Endometrium (tissue), 2 donors: ENCODE data around the gene CAPZA2.

ENCODE experiments used
- FAIRE-seq: peaks from 2 replicates; lab custom pipeline; 2012; peaks lifted over from hg19 to GRCh38; lab: Jason Lieb, UNC
- donor health status: control.
- donor health status: control.

The CAPZA2 gene

GRCh38 chr7:116862951-116863670, 724 bp downstream of the CAPZA2 start:
- FAIRE-seq = no peak

- no peak for FAIRE-seq
Observed at GRCh38 chr7:116863936-116864500, 1.6 kb downstream of the CAPZA2 start.

DNA sequence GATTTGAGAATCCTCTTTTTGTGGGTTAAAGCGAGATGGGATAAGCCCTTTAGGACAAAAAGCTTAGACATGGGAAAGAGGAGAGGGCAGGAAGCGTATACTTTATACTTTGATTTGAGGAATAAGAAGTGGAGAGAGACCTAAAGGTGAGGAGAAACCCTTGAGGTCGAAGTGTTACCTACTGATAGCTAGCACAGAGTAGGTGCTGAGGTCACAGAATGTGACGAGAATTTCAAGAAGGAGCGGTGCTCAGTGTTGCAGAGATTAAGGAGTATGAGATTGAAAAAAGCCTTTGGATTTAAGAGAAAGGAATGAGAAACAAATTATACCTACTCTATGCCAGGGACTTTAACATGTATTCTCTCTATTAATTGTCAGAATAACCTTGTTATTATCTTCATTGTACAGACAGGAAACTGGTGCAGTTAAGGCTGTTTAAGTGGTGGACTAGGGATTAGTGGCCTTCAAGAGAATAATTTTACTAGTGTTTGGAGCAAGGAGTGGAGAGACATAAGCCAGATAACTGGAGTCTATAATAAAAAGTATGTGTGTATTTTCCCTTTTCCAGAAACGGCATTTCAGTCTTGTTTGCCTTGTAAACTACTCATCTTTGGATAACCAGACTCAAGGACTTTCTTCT, 8.8 kb downstream of the CAPZA2 start:
- no peak for FAIRE-seq

DNA sequence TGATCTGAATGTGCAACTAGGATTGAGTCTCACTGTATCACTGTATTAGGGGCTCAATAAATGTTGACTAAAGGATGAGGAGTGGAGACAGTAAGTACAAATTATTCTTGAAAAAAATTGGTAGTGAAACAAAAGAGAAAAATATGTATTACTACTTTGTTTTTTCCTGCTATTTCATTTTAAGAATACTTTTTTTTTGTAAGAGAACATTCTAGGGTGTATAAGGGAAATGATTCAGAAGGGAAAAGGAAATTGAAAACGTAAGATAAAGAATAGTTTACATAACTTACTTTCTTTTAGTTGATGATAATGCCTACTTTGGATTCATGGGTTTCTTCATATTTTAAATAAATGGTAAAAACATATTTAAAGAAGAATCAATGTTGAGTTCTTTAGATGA, 9.6 kb downstream of the CAPZA2 start:
- no peak for FAIRE-seq

- no peak for FAIRE-seq
Observed at GRCh38 chr7:116873619-116874018, 11.2 kb downstream of the CAPZA2 start.

- FAIRE-seq = no peak
Observed at GRCh38 chr7:116876664-116877442, 14.5 kb downstream of the CAPZA2 start.

DNA sequence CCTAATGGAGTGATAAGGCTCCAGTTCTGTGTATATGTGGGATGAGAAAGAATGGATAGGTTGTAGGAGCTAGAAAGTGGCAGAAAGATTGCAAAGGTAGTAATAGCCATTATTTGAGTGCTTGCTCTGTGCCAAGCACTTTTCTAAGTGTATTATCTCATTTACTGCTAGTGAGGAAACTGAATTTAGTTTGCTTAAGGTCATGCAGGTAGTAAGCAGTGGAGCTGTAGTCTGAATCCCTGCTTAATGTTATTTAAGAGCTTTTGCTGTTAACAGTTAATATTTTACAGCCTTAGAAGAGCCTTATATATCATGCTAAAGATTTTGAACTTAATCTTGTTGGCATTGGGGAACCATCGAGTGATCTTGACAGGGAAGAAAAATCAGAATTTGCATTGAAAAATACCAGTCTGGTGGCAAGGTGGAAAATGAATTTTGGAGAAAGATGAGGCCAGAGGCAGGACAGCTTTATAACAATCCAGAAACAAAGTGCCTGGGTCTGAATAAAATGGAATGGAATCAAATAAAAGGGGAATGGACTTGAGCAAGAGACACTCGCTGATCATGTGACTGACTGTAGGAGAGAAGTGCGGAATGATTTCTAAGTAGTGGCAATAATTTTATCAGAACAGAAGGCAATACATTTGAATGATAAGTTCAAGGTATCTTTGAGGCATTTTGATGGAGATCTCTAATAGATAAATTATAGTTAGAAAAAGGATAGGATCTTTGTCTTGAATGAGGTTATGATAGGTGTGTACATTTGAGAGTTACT, 15.2 kb downstream of the CAPZA2 start:
- no peak for FAIRE-seq

- no peak for FAIRE-seq
Observed at GRCh38 chr7:116884691-116885090, 22.3 kb downstream of the CAPZA2 start.

DNA sequence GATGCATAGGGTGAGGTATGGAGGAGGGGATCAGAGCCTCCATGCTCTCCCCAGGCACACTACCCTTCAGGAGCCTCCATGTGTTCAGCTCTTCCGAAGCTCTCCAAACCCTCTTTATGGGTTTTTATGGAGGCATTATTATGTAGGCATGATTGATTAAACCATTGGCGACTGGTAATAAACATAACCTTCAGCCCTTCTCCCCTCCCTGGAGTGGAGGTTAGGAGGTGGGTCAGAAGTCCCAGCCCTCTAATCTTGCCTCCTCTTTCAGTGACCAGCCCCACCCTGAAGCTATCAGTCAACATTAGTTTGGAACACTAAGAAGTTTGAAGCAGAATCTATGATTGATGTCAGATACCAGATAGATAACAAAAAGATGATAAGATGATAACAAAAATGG, 23.3 kb downstream of the CAPZA2 start:
- FAIRE-seq = no peak

DNA sequence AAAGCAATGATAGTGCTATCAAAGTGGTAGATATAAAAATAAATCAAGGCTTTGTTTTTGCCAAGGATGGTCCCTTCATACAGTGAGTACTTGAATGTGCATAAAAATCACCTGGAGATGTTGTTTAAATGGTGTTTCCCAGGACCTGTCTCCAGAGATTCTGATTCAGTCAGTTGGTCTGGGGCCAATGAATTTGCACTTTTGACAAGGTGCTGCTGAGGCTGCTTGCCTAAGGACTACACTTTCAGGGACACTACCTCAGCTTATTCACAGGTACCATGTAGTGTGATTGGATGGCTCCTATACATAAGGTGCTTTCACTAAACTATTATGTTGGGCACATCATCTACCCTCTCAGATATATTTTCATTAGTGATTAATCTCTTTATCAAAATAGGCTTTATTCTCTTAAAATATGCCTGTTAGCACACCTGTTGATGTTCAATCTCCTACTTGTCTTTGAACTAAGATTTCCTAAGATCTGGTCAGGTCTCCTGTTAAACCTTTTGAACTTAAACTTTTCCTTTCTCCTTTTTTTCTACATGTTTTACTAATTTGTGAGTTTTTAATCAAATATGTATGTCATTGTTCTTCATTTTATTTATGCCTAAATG, 24.3 kb downstream of the CAPZA2 start:
- FAIRE-seq = no peak

DNA sequence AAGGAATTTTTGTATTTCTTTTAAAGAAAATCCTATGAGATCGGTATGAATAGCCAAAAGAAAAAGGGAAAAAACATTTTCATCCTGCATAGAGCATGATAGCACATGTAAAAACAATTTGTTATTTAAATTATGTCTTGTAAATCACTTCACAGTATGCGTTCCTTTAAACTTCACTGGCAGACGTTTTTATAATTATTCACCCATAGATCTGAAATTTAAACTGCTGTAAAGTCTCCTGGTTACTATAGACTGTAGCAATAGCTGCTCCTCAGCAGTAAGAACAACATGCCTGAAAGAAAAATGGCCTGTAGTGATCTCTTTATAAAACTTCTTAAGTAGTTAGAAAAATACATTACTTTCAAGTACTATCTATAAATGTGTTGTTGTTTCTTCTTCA, 26.5 kb downstream of the CAPZA2 start:
- no peak for FAIRE-seq

GRCh38 chr7:116895849-116896248, 33.5 kb downstream of the CAPZA2 start:
- FAIRE-seq = no peak

GRCh38 chr7:116897661-116898060, 35.3 kb downstream of the CAPZA2 start:
- FAIRE-seq = no peak

GRCh38 chr7:116899308-116899707, 36.9 kb downstream of the CAPZA2 start:
- FAIRE-seq = no peak

DNA sequence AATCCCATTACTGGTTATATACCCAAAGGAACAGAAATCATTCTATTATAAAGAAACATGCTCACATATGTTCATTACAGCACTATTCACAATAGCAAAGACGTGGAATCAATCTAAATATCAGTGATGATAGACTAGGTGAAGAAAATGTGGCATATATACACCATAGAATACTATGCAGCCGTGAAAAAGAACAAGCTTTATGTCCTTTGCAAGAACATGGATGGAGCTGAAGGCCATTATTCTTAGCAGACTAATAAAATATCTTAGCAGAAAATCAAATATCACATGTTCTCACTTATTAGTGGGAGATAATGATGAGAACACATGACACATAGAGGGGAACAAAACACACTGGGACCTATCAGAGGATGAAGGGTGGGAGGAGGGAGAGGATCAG, 38.8 kb downstream of the CAPZA2 start:
- FAIRE-seq = no peak

- no peak for FAIRE-seq
Observed at GRCh38 chr7:116902867-116903266, 40.5 kb downstream of the CAPZA2 start.

GRCh38 chr7:116906391-116906790, 44.0 kb downstream of the CAPZA2 start:
- FAIRE-seq = no peak

DNA sequence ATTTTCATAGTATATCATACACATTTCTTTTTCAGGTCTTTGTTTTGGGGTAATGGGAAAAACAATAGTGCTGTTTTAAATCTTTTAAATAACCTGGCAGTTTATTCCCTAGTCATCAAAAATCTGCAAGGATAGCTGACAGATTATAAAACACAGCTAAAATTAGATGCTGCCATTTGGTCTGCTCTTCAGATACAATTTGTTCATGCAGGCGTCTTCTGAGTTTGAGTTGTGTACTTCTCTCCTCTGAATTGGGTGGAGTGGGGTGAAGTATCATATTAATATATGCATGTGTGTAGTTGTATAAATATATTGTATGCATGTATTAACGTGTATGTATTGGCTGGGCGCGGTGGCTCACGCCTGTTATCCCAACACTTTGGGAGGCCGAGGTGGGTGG, 48.0 kb downstream of the CAPZA2 start:
- FAIRE-seq = no peak

DNA sequence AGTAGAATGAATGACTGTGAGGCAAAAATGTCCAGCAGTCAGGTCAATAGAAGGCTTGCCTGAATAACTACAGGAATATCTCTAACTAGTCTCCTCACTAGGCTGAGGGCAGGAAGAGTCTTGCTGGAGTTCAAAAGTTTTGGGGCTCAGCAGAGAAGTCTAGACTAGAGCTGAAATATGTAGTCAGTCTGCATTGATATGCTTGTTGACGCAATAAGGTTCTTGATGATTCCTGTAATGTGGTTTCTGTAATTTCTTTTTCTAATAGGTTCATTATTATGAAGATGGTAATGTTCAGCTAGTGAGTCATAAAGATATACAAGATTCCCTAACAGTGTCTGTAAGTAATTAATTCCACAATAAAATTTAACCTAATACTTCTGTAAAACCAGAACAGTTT, 49.4 kb downstream of the CAPZA2 start:
- FAIRE-seq = peak; percentile 59

- FAIRE-seq = no peak
Observed at GRCh38 chr7:116912269-116912909, 50.0 kb downstream of the CAPZA2 start.

- no peak for FAIRE-seq
Observed at GRCh38 chr7:116918704-116919103, 56.3 kb downstream of the CAPZA2 start.
